Fibroblast of upper back skin (primary cell): ENCODE data around the gene TMUB1.

Experiments
- DNase-seq: peaks from one replicate; pipeline ENCODE4 v3.0.0-alpha.2; 2013

Gene TMUB1

GRCh38 chr7:151066273-151066974 lies 16.9 kb downstream of the TMUB1 start:
- no peak for DNase-seq

DNA sequence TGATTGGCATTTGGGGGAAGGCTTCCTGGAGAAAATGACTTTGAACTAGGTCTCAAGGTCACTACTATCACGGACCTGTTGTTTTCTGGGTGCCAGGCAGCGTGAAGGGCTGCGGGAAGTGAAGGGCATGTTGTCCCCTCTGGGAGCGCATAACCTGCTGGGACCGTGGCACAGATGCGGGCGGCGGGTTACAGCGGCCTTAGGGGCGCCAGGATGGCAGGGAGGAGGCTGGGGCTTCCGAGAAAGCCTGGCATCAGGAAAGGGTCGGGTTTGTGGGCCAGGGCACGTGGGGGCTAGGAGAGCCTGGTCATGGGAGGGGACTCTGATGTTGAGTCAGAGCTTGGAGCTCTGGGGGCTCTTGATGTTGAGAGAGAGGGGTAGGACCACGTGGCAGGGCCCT lies 17.8 kb downstream of the TMUB1 start:
- no peak for DNase-seq

GRCh38 chr7:151064993-151065392 lies 18.3 kb downstream of the TMUB1 start:
- DNase-seq, result no peak

GRCh38 chr7:151064454-151064853 lies 18.8 kb downstream of the TMUB1 start:
- DNase-seq, result no peak

GRCh38 chr7:151063212-151063561 lies 20.1 kb downstream of the TMUB1 start:
- DNase-seq, result no peak

DNA sequence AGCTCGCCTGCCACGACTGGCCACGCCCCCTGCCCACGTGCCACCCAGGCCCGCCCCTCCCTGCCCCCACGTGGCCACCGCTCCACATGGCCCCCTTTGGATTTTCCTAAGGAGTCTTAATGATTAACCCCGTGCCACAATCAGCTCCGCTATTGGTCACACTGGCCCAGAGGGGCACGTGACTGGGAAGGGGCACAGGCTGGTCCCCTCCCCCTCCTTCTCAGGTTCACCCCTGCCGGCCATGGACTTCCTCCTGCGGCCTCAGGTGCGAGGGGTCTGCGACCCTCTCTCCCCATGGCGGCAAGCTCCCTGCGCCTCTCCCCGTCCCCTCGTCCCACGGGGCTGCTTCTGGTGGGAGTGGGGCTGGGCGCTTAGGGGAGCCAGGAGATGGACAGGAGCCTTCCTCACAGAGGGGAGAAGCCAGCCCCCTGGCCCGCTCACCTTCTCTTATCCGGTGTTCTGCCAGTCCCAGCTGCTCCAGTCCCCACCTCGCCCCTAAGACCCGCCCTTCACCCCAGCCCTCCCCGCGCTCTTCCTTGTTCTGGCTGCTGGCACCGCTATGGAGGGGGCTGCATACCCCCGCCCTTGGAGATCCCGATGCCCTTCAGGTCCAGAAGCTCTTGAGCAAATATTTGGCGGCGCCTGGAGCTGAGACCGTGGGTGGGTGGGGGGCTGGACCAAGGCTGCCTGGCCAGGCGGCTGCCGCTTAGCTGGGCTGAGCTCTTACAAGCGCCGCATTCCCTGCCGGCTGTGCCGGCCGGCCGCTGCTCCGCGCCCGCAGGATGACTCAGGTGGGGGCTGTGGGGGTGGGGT lies 20.7 kb downstream of the TMUB1 start:
- peak; percentile 61 for DNase-seq

GRCh38 chr7:151062111-151062398 lies 21.2 kb downstream of the TMUB1 start:
- DNase-seq, result no peak

DNA sequence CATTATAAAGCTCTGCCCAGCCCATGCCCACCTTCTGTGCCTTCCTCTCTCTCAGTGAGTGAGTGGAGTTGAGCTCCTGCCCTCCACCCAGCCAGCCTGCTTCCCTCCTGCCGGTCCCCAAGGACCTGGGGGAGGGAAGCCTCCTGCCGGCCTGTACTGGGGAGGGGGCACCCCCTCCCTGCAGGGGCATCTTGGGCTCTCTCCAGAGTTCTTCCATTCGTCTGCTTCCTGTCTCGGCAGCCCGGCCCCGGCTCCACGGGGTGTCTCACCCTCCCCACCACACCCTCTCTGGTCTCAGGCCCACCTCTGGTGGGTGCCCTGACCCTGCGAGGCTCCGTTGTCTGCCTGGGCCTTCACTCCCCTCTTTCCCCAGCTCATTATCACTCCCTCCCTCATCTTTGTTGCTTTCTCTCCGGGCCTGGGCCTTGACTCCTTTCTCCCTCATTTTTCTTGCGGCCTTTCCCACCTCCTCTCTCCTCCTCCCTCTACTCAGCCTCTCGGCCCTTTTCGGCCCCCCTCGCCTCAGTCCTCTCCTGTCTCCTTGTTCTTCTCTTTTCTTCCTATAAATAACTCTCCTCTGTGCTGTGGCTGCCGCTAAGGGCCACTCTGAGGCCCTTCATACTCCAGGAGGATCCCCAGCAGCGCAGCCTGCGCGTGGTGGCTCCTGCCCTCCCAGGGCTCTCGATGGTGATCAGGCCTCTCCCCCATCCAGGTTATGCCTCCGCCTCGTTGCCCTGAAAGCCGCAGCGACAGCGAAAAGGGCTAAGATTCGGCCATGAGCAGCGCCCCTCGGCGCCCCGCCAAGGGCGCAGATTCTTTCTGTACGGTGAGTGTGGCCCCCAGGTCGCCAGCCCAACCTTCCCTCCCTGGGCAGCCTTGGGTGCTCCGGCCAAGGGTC lies 21.8 kb downstream of the TMUB1 start:
- DNase-seq, result peak; percentile 35

- DNase-seq, result no peak
Observed at GRCh38 chr7:151060416-151061212, 22.7 kb downstream of the TMUB1 start.

DNA sequence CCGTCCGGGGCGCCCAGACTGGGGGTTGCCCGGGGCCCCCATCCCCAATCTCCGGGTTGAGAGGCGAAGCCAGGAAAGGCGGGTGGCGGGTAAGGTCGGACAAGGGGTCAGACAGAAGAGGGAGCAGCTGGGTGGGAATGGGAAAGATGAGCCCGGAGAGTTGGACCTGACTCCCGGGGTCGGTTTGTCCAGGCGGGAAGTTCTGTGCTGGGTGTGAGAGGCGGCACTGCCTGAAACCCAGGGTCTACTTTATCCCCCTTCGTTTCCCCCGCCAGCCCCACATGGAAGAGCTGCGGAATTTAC lies 23.2 kb downstream of the TMUB1 start:
- no peak for DNase-seq

DNA sequence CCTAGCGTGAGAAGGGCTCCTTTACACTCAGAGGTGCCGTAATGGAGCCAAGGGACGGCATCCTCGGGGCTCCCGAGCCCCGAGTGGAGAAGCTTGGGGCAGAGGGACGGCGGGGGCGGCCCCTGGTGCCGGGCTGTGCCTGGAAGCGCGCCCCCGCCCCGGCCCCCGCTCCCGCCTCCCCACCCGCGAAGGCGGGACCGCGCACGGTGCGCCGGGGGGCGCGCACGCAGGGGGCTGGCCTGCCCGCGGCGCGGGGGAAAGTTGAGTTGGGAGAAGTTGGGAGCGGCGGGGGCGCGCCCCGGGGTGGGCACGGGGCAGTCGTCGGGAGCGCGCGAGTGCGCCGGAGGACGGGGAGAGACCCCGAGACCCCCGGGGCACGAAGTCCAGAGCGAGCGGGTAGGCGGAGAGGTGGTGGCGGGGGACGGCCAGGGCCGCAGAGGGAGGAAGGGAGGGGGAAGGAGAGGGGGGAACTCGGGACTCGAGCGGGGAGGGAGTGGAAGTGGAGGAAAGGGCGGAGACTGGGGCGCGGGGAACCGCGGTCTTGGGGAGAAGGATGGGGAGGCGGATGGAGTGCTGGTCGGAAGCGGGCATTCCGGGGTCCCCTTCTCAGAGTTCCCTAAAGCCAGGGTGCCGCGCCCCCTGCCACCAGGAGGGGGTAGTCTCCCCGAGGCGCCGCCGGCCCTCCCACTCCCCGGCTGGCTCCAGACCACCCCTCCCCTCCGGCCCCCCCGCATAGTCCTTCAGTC lies 23.8 kb downstream of the TMUB1 start, which contains the start of gene SLC4A2:
SLC4A2 (plus strand) TSS at position 223 of the 746 bp plus-strand sequence. CDS start 2,399 bp downstream, outside the sequence.
- peak; percentile 68 for DNase-seq

DNA sequence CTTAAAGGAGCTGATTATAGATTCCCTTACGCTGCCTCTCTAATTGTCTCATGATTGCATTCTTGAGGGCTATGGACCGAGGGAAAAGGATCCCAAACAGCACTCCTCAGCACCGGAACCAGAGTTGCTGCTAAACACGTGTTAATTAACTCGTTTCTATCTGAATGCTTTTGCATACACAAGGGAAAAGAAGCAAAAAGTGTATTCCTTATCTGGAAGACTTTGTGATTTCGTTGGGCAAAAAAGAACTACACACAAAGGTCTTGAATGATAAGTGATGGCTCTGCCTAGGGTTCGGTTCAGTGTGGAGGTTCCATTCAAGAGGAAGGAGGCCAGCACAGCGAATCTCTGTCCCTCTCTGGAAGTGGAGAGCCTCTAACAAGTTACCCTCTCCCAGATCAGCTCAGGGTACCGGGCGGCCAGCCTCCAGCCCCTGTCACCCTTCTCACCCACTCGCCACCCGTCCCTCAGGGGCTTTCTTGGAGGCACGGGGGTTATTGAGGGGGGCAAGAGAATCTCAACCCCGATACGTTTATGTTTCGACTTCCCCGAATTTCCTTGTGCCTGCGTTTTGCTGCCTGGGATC lies 24.4 kb downstream of the TMUB1 start:
- DNase-seq, result no peak

DNA sequence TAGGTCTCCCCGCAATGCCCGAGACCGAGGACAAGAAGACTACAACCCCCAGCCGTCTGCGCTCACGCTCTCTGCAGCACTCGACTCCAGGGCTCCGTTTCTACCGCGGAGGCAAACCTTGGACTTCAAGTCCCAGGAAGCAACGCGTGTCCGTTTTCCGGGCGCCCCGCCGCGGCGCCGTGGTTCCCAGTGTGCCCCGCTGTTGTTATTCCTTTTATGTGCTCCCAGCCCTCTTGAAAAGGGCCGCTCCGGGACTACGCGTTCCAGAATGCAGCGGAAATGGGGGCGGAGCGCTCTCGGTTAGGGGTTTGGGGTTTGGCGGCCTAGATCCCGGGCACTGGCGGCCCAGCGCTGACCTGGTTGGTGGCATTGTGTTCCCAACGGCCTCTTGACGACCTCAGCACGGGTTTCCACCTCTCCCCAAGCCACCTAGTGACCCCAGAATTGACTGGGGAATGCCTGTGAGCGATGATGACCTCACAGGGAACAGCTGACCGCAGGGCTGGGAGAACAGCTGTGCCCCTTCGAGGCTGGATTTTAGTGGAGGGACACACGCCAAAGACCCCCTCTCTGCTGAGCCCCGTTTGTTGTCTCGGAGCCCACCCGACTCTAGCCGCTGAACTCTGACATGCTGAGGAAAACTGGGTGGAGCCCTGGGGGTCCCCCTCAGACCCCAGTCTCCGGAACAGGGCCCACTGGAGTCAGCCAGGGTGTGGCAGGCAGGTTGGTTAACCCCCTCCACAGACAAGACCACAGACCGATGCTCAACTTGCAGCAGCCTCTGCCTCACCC lies 25.1 kb downstream of the TMUB1 start:
- DNase-seq, result peak; percentile 100

DNA sequence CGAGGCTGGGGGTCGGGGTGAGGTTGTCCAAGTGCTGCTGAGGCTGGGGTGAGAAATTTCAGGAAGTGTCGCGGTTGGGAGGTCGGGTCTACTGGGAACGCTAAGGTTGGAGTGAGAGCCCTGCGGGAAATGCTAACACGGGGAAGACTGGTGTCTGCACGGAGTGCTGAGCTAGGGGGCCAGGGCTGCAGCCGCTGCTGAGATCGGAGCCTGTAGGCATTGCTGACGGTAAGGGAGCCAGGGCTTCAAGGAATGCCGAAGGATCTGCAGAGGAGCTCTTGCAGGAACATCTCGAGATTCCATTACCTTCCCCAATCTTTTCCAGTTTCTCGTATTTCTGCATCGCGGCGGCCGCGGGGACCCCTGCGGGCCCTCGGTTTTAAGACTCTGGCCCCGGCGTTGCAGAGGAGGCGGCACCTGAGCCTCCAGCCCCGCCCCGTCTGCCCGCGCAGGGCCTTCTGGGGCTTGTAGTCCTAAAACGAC lies 25.7 kb downstream of the TMUB1 start, which contains the start of gene CDK5:
CDK5 (minus strand) TSS at position 392 of the 483 bp plus-strand sequence; CDS start at position 343, 49 bp downstream.
- DNase-seq, result no peak

DNA sequence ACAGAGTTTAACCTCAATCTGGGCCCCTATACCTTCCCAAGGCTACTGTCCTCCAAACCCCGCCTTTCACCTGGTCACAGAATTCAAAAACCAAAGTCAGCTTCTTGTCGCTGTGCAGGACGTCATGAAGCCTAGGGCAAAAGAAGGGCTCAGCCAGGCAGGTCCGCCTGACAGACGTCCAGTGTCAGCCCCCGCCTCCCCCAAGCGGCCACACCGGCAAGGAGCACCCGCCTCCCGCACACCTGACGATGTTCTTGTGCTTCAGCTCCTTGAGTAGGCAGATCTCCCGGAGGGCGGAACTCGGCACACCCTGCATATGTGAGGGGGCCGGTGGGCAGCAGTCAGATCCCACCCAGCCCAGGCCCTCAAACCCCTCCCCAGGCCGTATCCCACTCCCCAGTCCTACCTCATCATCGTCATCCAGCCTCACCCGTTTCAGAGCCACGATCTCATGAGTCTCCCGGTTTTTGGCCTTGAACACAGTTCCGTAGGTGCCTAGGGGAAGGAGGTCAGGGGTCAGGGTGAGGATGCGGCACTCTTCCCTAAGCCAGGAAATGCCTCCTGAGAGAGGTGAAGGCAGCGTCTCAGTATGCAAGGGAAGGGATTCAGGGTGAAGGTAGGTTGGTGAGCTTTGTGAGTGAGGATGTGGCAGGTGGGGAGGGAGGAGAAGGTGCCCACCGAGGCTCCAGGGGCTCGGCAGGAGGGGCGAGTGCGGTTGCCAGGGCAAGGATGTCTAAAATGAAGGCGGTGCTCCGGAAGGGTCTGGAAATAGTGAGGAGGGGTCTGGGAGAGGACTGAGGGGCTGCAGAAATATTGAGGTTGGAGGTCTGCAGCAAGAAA lies 26.4 kb downstream of the TMUB1 start:
- DNase-seq, result no peak

DNA sequence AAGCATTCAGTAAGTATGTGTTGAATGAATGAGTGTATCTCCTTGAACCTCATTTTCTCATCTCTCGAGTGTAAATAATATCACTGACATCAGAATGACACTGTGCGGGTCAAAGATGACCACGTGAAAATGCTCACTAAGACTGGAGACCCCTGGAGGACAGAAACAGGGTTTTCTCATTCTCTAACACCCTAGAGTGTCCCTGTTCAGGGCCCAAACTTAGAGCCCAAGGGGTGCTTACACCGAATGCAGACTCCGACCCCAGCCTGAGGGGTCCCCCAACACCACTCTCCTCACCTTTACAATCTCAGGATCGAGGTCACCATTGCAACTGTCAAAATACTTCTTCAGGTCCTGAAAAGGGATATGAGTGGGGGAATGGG lies 27.0 kb downstream of the TMUB1 start:
- DNase-seq, result no peak

- no peak for DNase-seq
Observed at GRCh38 chr7:151053751-151054150, 29.5 kb downstream of the TMUB1 start.

DNA sequence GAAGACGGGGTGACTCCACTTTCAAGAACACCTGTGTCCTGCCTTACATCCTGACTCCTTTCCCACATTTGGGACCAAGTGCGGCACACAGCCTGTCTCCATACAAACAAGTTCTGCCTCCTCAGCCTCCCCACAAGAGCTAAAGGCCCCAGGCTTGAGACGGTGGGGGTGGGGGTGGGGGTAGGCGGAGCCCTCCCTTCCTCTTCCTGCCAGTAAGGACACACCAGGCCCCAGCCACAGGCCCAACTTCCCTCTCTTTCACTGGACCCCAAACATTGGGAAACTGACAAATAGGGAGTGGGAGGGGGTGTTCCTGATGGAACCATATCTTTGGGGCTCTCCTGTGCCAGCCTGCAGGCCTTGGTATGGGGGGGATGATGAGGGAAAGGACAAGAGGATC lies 30.2 kb downstream of the TMUB1 start:
- no peak for DNase-seq

- DNase-seq, result peak; percentile 60
Observed at GRCh38 chr7:151051108-151051507, 32.2 kb downstream of the TMUB1 start.
